A673 (cell line): ENCODE results near the gene AGAP5. TPM values are rescaled to one million over a fixed set of nuclear protein-coding genes. Genes with fewer than 3 reads are reported as not detected.
"Not testable (repeated sequence)": the region's sequence is repeated elsewhere in the genome, so short reads cannot be mapped to it uniquely, and the experiment has no call there.

Experiments
- BruUV-seq: library from RNA; stranded (reverse); fragments of 400-500 nt; replicated peaks from 2 replicates; lab custom pipeline; 2021; lab: Mats Ljungman, UMichigan
- CTCF ChIA-PET: fragments of 300-600 bp; sonication (Branson Sonifier 250); formaldehyde crosslinking; loops from one replicate; lab custom pipeline; 2022; ENCODE audit warnings: antibody characterized with exemption; lab: Charles Lee
- POLR2A ChIA-PET: fragments of 300-600 bp; sonication (Branson Sonifier 250); formaldehyde crosslinking; loops from one replicate; lab custom pipeline; 2022; ENCODE audit warnings: antibody characterized with exemption; ENCODE audit not compliant: low non-redundant PET; lab: Charles Lee
- DNase-seq: peaks from one replicate; pipeline ENCODE4 v3.0.0-alpha.2; 2015; ENCODE audit warnings: low spot score
- H3K27ac ChIP-seq: fragments of 200-600 bp; sonication (generic); 2 replicates; pipeline ENCODE4 v1.5.1; 2016; ENCODE audit warnings: mixed run types, low read depth, mild to moderate bottlenecking, mixed read lengths, antibody characterized with exemption, low read length; ENCODE audit not compliant: poor library complexity, severe bottlenecking
- H3K27me3 ChIP-seq: fragments of 200-600 bp; sonication (generic); replicated peaks from 2 replicates; pipeline ENCODE4 v1.6.1; 2017; ENCODE audit warnings: mixed run types, low read depth, mild to moderate bottlenecking, mixed read lengths, antibody characterized with exemption, low read length; ENCODE audit not compliant: insufficient read depth, poor library complexity
- H3K36me3 ChIP-seq: fragments of 200-600 bp; sonication (generic); 2 replicates; pipeline ENCODE4 v1.6.1; 2016; ENCODE audit warnings: mixed run types, mild to moderate bottlenecking, mixed read lengths, antibody characterized with exemption, low read length; ENCODE audit not compliant: insufficient read depth, poor library complexity, severe bottlenecking
- H3K4me1 ChIP-seq: fragments of 200-600 bp; sonication (generic); 2 replicates; pipeline ENCODE4 v1.6.1; 2017; ENCODE audit warnings: mixed run types, mild to moderate bottlenecking, mixed read lengths, antibody characterized with exemption, low read length; ENCODE audit not compliant: insufficient read depth, poor library complexity, severe bottlenecking
- H3K4me3 ChIP-seq: fragments of 200-600 bp; sonication (generic); 2 replicates; pipeline ENCODE4 v1.5.1; 2016; ENCODE audit warnings: low read depth, mixed run types, mild to moderate bottlenecking, mixed read lengths, low read length; ENCODE audit not compliant: poor library complexity, severe bottlenecking
- H3K9me3 ChIP-seq: fragments of 200-600 bp; sonication (generic); 2 replicates; pipeline ENCODE4 v1.6.1; 2016; ENCODE audit warnings: mixed run types, low read depth, mild to moderate bottlenecking, mixed read lengths, antibody characterized with exemption, low read length; ENCODE audit not compliant: poor library complexity, severe bottlenecking
- CTCF ChIP-seq: fragments of 300-800, 200-600 bp; sonication (generic); conservative IDR thresholded peaks from 2 replicates; pipeline ENCODE4 v1.5.1; 2017; ENCODE audit warnings: low read depth, mild to moderate bottlenecking, antibody characterized with exemption, low read length, moderate library complexity, mixed read lengths
- EZH2 ChIP-seq: fragments of 200-600 bp; sonication (generic); IDR thresholded peaks from 2 replicates; pipeline ENCODE4 v1.6.1; 2017; ENCODE audit warnings: borderline replicate concordance, low read depth, mild to moderate bottlenecking, mixed read lengths, antibody characterized with exemption, low read length; ENCODE audit not compliant: poor library complexity, severe bottlenecking
- intact Hi-C: fragments of 100-400 bp; cut with micrococcal nuclease; formaldehyde crosslinking; loops from one replicate; pipeline ENCODE4 v1.10.0; 2022; ENCODE audit not compliant: unreplicated experiment
- total RNA-seq: library from RNA; stranded (reverse); gene quantifications from 2 replicates; pipeline ENCODE4 v1.2.3, GENCODE V29; 2021

Gene AGAP5
- total RNA-seq, 1 experiment from 2014 or later = 6.4 TPM

- TF ChIP-seq CTCF = no peak
- no peak for TF ChIP-seq EZH2
- H3K27ac ChIP-seq = no peak overlapping the region
- H3K27me3 ChIP-seq = no peaks in the 10 kb centered on the region
- DNase-seq = no peak
- H3K4me3 ChIP-seq = no peak overlapping the region
- BruUV-seq = no TSS peak
- intact Hi-C loops = no loop called here
- no peaks in the 10 kb centered on the region for H3K4me1 ChIP-seq
- H3K36me3 ChIP-seq = peaks cover 18% of the 10 kb centered on the region
- no peaks in the 10 kb centered on the region for H3K9me3 ChIP-seq
- ChIA-PET CTCF (interaction anchor here (0.6 kb wide), 1 partner anchor 641 kb away, joined by 3 read pairs; no protein-coding TSS in a partner anchor), POLR2A (no interaction called here)
These were observed 34.5 kb upstream of the AGAP5 start for GRCh38 chr10:73732426-73732825.

GRCh38 chr10:73731588-73732375, 33.9 kb upstream of the AGAP5 start:
- Histone ChIP-seq H3K36me3 (peaks cover 24% of the 10 kb centered on the region), H3K4me3 (peak overlapping the region; percentile 73), H3K9me3 (no peaks in the 10 kb centered on the region), H3K4me1 (no peaks in the 10 kb centered on the region), H3K27me3 (no peaks in the 10 kb centered on the region), H3K27ac (no peak overlapping the region)
- ChIA-PET CTCF (no interaction called here), POLR2A (no interaction called here)
- no TSS peak for BruUV-seq
- TF ChIP-seq CTCF = no peak
- TF ChIP-seq EZH2 = no peak
- intact Hi-C loops = no loop called here
- DNase-seq = no peak

GRCh38 chr10:73730153-73730906, 32.4 kb upstream of the AGAP5 start:
- Histone ChIP-seq H3K9me3 (no peaks in the 10 kb centered on the region), H3K4me3 (peak overlapping the region; percentile 73), H3K4me1 (no peaks in the 10 kb centered on the region), H3K27ac (peak overlapping the region; percentile 84), H3K27me3 (no peaks in the 10 kb centered on the region), H3K36me3 (peaks cover 33% of the 10 kb centered on the region)
- TF ChIP-seq CTCF = no peak
- no peak for TF ChIP-seq EZH2
- intact Hi-C loops = no loop called here
- ChIA-PET POLR2A (no interaction called here), CTCF (no interaction called here)
- DNase-seq = peak; percentile 97
- no TSS peak for BruUV-seq

GRCh38 chr10:73729781-73730152, 31.9 kb upstream of the AGAP5 start:
- BruUV-seq = TSS peak; percentile 84
- intact Hi-C loops, POLR2A ChIA-PET, H3K9me3 ChIP-seq, H3K27me3 ChIP-seq, CTCF ChIA-PET, DNase-seq, H3K4me1 ChIP-seq: not testable (repeated sequence)
- Histone ChIP-seq H3K27ac (peak overlapping the region; percentile 84), H3K36me3 (peaks cover 35% of the 10 kb centered on the region), H3K4me3 (peak overlapping the region; percentile 73)
